ENCODE measurements around the gene TSPOAP1.

The TSPOAP1 gene

DNA sequence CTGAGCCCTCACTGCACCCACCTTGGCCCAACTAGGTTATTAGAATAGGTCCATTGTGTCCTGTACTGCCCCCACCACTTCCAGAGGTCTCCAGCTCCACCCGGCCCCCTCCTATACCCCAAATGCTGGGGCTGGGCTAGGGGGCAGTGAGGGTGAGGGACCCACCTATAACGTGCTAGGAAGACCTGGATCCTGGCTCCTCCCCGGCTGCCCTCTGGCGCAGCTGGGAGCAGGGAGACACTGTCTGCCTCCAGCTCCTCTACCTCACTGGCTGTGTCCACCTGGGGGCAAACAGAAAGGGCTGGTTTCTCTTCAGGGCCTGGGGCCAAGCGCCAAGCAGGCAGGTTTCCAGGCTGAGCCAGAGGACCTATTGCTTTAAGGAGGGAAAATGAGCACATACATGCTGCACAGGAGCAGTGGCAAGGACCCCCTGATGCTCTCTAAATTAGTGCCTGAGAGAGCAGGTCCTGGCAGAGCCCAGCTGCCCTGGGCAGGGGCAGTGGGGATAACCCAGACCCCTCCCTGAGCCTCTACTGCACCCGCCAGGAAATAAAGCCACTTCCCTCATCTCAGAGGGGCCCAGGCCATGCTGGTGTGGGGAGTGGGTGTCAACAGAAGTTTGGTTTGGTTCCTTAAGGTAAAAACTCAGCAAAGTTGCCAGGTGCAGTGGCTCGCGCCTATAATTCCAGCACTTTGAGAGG lies 12.2 kb downstream of the TSPOAP1 start:
- Histone ChIP-seq H3K27ac (no peak overlapping the region), H3K9me3 (no peaks in the 10 kb centered on the region), H3K4me3 (ENCODE audit: low read depth in 1 of 2, low read length in 1 of 2) (no peak overlapping the region), H3K36me3 (no peaks in the 10 kb centered on the region), H3K27me3 (no peaks in the 10 kb centered on the region), H3K4me1 (ENCODE audit: control insufficient read depth in 1 of 2, insufficient read depth in 1 of 2, low read depth in 1 of 2, low read length in 1 of 2) (peaks cover 0 to 13% of the 10 kb centered on the region in 2 experiments)
- TF ChIP-seq, protein P1, sequence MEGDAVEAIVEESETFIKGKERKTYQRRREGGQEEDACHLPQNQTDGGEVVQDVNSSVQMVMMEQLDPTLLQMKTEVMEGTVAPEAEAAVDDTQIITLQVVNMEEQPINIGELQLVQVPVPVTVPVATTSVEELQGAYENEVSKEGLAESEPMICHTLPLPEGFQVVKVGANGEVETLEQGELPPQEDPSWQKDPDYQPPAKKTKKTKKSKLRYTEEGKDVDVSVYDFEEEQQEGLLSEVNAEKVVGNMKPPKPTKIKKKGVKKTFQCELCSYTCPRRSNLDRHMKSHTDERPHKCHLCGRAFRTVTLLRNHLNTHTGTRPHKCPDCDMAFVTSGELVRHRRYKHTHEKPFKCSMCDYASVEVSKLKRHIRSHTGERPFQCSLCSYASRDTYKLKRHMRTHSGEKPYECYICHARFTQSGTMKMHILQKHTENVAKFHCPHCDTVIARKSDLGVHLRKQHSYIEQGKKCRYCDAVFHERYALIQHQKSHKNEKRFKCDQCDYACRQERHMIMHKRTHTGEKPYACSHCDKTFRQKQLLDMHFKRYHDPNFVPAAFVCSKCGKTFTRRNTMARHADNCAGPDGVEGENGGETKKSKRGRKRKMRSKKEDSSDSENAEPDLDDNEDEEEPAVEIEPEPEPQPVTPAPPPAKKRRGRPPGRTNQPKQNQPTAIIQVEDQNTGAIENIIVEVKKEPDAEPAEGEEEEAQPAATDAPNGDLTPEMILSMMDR (IDR thresholded peaks at IDR 0.05) = no peak

DNA sequence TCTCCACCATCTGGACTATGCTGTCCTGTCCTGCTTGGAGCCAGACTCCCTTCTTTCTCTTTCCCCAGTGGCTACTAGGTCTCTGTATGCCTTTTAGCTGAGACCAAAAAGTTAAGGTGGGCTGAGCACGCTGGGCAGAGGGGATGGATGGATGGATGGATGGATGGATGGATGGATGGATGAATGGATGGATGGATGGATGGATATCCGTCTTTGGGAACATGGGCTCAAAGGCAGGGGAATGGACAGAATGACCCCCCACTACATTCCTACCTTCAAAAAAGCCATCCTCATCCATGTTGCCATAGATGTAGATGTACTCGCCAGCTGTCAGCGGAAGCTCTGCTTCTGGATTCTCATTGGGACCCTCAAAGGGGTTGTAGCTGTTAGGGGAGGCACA lies 12.8 kb downstream of the TSPOAP1 start:
- H3K9me3 ChIP-seq = no peaks in the 10 kb centered on the region
- no peaks in the 10 kb centered on the region for H3K27me3 ChIP-seq
- TF ChIP-seq, protein P1 (IDR thresholded peaks at IDR 0.05) = no peak
- H3K4me1 ChIP-seq (ENCODE audit: control insufficient read depth in 1 of 2, insufficient read depth in 1 of 2, low read depth in 1 of 2, low read length in 1 of 2) = peaks cover 0 to 13% of the 10 kb centered on the region in 2 experiments
- H3K4me3 ChIP-seq (ENCODE audit: low read depth in 1 of 2, low read length in 1 of 2) = no peak overlapping the region
- no peak overlapping the region for H3K27ac ChIP-seq
- no peaks in the 10 kb centered on the region for H3K36me3 ChIP-seq

- Histone ChIP-seq H3K27me3 (no peaks in the 10 kb centered on the region), H3K4me3 (ENCODE audit: low read depth in 1 of 2, low read length in 1 of 2) (no peak overlapping the region), H3K27ac (no peak overlapping the region), H3K4me1 (ENCODE audit: control insufficient read depth in 1 of 2, insufficient read depth in 1 of 2, low read depth in 1 of 2, low read length in 1 of 2) (peaks cover 0 to 13% of the 10 kb centered on the region in 2 experiments), H3K36me3 (no peaks in the 10 kb centered on the region), H3K9me3 (no peaks in the 10 kb centered on the region)
- TF ChIP-seq, protein P1 (IDR thresholded peaks at IDR 0.05) = no peak
Observed at GRCh38 chr17:58315281-58315711, 13.3 kb downstream of the TSPOAP1 start.

DNA sequence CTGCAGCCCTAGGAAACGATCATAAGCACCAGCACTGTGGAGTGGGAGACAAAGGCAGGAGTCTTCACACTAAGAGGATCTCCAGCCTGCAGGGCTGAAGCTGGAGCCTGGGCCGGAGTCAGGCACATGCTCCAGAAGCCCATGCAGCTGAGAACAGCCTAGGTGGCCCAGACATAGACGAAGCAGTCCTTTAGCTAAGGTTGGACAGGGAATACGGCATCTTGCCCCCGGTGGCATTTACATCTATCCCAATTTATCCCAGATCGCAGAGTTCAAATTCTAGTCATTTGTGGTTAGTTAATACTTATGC lies 13.9 kb downstream of the TSPOAP1 start:
- H3K27ac ChIP-seq = no peak overlapping the region
- no peaks in the 10 kb centered on the region for H3K9me3 ChIP-seq
- H3K4me3 ChIP-seq (ENCODE audit: low read depth in 1 of 2, low read length in 1 of 2) = no peak overlapping the region
- H3K36me3 ChIP-seq = no peaks in the 10 kb centered on the region
- H3K4me1 ChIP-seq (ENCODE audit: control insufficient read depth in 1 of 2, insufficient read depth in 1 of 2, low read depth in 1 of 2, low read length in 1 of 2) = peaks cover 4 to 18% of the 10 kb centered on the region in 2 experiments
- H3K27me3 ChIP-seq = no peaks in the 10 kb centered on the region
- TF ChIP-seq, protein P1 (IDR thresholded peaks at IDR 0.05) = no peak

GRCh38 chr17:58313815-58314705 lies 14.5 kb downstream of the TSPOAP1 start:
- no peaks in the 10 kb centered on the region for H3K27me3 ChIP-seq
- no peaks in the 10 kb centered on the region for H3K36me3 ChIP-seq
- H3K27ac ChIP-seq = no peak overlapping the region
- H3K9me3 ChIP-seq = no peaks in the 10 kb centered on the region
- no peak overlapping the region for H3K4me3 ChIP-seq (ENCODE audit: low read depth in 1 of 2, low read length in 1 of 2)
- H3K4me1 ChIP-seq (ENCODE audit: control insufficient read depth in 1 of 2, insufficient read depth in 1 of 2, low read depth in 1 of 2, low read length in 1 of 2) = peaks cover 10 to 22% of the 10 kb centered on the region in 2 experiments
- TF ChIP-seq, protein P1 (IDR thresholded peaks at IDR 0.05) = no peak
